GM19328 (cell line): ENCODE data around the gene CEP57L1.
A peak's percentile ranks its signal among the peaks of the same experiment; 100 is the strongest.

Source experiments
- ATAC-seq: cut with Tn5 transposase; IDR thresholded peaks from one replicate; pipeline ENCODE4 v1.9.1; 2021; ENCODE audit warnings: mild to moderate bottlenecking, moderate library complexity; ENCODE audit not compliant: unreplicated experiment

CEP57L1 gene

DNA sequence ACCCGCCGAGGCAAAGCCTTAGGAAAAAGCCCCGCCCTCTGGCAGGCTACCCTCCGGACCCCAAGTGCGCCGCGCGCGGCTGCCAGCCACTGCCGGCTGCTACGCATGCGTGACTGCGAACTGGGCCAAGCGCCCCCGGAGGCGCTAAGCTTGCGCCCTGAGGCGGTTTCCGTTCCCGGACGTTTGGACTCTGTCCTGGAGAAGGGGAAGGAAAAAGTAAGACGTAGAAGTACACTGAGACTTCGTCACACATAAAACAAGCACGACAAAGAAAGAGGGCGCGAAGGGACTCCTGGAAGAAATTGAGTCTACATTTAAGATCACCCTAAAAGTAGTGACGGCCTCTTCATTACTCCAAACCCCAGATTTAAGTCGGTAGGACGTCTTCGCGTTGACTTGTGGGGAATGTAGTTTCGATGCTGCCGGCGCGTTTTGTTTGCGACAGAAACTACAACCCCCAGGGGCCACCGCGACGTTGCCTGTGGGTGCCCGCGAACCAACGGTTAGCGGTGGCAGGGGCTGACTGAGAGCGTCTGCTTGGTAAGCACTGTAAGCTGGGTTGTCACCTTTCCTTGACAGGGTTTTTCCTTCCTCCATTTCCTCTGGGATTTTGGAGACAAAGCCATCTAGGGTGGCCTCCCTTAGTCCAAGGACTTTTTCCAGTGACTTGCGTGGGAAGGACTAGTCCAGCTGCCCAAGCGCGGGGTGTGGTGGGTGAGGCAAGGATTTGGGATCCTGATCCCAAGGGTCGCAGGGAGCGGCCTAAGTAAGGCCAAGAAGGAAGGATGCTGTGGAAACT, at the start of gene CEP57L1:
Gene CEP57L1, plus strand, starts transcription at position 472 of the 799 bp plus-strand sequence. CDS start 49,715 bp downstream, outside the sequence.
- peak; percentile 60 for ATAC-seq

GRCh38 chr6:109048176-109048575, 47.1 kb upstream of the CEP57L1 start:
- no peak for ATAC-seq

GRCh38 chr6:109048670-109049415, 46.5 kb upstream of the CEP57L1 start:
- no peak for ATAC-seq

DNA sequence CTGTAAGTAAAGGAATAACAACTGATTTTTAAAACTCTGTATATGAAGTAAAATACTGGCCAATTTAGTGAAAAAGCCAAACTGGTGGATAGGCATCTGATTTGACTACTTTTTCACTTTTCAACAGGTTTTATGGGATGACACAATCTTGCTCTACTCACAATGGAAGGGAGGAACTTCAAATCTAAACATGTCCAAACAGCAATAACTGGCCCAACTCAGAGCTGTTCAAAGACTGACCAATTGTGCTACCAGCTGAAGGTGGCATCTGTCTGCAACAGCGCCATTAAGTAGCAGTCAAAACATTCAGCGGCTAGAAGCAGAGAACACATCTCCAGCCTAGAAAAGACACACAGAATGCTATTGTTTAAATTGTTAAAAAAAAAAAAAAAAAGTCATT, 45.3 kb upstream of the CEP57L1 start:
- no peak for ATAC-seq

DNA sequence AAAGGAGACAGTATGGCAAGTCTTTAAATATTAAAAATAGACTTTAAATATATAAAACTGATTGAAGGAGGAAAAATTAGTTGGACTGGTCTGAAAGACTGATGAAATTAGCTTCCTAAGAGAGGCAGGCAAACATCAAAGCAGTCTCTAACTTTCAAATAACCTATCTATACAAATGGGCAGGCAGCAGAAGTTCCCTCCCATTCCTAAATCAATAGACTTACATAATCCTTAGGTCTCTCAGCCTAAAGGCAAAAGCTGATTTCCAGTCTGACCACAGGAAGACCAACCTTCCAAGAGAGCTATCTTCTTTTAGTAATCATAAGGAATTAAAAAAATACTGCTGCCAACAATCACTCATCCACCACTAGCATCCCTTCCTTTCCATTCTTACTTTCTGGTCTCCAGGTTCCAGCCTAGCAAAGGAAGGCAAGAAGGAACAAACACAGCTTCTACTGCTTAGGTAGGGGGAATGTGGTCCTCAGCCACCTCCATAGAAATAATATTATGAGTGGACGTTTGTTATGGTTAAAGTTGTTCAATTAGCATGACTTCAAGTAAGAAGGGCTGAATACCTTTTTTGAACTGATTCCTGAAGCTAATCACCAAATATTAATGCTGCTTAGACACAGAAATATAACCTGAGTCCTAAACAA, 44.7 kb upstream of the CEP57L1 start:
- ATAC-seq = no peak

DNA sequence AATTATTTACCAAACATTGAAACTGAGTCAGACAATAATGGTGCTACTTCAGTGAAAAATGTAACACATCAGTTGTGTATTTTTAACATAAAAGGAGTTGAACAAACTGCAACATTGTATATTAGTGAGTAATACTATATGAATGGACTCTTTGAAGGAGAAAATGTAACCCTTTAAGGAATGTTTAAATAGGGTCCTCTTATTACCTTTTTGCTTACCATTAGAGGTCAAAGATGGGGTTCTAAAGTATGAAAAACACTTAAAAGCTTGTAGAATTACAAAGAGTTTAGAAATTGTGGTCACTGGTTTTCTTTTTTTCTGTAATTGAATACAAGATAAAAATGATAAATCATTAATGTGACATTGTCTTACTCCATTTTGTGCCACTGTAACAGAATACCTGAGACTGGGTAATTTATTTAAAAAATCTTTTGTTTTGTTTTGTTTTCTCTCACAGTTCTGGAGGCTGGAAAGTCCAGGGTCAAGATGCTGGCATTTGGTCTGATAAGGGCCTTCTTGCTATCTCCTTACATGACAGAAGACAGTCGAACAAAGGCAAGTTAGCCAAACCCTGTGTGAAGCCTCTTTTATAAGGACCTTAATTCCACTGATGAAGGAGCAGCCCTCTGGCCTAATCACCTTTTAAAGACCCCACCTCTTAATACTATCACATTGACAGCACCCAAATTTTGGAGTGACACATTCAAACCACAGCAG, 43.8 kb upstream of the CEP57L1 start:
- ATAC-seq = no peak

DNA sequence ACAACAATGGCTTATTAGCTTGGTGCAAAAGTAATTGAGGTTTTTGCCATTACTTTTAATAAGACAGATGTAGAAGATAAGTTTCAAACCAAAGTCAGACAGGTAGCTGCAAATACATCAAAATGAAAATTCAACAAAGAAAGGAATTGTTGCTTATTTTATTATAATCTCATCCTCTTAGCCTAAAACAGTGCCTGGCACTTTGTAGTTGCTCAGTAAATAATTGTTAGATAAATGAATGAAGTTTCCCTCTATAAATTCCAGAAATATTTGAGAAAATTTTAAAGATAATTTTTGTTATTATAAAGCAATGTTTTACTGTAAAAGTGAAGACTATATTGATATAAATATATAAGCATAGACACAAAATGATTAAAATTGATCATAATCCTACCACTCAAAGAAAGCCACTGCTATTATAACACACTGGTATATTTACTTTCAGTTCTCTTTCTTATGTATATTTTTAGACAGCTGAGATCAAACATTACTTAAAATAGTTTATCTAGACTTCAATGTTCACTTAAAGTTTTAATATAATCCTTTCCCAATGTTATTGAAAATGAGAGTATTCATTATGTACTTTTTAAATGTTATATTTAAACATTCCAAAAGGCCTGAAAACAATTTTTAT, 43.2 kb upstream of the CEP57L1 start:
- no peak for ATAC-seq

GRCh38 chr6:109052852-109053251, 42.5 kb upstream of the CEP57L1 start:
- no peak for ATAC-seq

DNA sequence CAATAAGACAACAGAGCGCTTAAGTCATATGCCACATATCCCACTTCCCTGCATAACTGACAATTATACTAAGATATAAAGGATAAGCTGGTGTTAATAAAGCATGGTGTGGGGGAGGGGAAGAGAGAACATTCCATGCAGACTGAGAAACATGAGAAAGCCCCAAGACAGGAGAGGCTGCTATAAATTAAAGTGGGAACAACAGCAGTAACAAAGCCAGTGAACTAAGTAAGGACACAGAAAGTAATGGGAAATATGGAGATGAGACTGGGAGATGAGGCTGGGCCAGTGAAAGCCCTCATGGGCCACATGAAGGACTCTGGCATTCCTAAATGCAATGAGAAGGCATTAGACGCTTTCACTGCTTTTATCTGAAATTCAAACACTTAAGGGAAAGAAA, 42.0 kb upstream of the CEP57L1 start:
- no peak for ATAC-seq

- ATAC-seq = no peak
These were observed 39.5 kb upstream of the CEP57L1 start for GRCh38 chr6:109055771-109056235.

DNA sequence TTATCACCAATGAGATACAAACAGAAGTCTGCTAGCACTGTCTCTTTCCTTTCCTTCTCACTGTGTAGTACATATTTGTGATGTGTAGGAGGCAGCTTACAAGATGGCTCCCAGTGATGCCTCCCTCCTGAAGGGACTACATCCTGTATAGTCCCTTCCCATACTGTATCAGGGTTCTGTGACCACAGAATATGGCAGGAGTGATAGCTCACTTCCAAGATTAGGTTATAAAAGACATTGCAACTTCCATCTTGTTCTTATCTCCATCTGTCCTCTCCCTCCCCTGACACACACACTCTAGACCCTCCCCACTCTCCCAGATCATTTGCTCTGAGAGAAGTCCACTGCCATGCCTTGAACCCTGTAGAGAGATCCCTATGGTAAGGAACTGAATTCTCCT, 38.6 kb upstream of the CEP57L1 start:
- ATAC-seq = no peak

DNA sequence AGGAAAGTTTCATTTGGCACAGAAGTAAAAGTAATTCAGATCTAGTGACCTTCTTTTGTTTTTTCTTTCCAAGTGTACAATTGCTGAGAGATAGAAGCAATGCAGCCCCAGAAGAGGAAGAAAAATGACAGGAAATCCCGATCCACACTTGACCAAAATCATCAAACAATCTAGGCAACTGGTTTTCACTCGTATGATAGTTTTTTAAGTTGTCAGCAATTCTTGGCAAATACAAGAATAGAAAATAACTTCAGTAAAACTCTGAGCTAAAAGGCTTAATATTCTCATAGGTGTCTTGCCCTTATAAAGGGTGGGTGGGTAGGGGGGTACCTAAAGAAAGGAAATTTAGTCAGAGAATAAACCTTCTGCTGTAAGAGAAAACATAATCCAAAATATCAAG, 36.7 kb upstream of the CEP57L1 start:
- ATAC-seq = no peak

DNA sequence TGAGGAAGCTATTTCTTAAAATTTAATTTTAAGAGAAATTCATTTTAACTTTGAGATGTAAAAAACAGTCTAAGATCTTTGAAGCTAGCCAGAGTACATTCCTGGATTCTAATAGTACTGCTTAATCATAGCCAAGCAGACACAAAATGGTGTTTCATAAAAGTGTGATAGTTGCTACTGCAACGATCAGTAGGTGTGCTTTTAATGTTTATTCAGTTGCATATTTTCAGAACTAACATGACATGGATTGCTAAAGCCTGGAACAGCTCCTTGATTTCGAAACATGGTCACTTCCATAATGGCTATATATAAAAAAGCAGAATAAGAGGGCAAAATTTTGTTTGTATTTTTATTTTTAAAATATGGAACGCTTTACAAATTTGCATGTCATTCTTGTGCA, 36.2 kb upstream of the CEP57L1 start:
- no peak for ATAC-seq

DNA sequence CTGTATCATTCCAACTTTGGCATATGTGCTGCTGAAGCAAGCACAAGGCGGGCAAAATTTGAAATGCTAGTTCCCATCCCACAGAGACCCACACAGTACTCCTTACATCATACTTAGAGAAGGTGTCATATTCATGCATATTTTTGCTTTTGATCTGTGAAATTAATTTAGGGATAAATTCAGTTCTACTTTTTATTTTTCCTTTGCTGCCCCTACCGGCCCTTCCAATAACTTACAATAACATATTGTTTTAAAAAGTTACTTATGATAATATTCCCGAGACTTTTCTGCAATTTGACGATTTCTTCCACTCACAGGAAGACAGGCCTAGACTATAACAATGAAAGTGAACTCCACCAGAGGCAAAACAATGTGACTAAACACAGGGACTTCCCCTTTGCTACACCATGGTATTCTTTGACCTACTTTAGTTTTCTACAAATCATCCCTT, 35.7 kb upstream of the CEP57L1 start:
- ATAC-seq = no peak

DNA sequence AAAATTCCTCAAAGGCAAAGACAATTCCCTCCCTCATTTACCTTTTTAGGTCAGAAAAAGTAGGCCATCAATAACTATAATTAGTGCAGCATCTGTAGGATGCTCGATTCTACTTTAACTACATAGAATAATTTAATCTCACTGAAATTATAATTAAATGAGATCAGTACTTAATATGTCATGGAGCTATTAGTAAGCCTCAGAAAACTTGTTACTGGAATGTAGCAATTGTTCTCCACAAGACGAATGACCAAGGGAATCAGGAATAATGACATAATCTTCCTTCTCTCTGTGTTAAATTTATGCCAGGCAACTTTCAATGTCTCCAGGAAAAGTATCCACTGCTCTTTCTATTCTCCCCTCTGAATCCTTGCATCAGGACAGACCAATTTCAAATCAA, 34.7 kb upstream of the CEP57L1 start:
- no peak for ATAC-seq

- ATAC-seq = no peak
These were observed 33.1 kb upstream of the CEP57L1 start for GRCh38 chr6:109062216-109062615.

GRCh38 chr6:109062767-109063352, 32.4 kb upstream of the CEP57L1 start:
- no peak for ATAC-seq

DNA sequence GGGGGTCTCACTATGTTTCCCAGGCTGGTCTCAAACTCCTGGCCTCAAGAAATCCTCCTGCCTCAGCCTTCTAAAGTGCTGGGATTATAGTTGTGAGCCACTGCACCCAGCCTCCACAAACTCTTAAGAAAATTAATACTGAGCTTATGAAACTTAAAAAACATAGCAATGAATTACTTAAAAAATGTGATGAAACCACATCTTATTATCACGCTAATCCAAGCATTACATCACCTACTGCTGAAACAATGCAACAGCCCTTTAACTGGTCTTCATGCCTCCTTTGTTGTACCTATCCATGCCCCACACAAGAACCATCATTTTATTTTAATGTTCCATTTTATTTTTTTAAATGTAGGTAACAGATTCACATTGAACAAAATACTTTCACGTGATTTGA, 25.6 kb upstream of the CEP57L1 start:
- ATAC-seq = no peak

DNA sequence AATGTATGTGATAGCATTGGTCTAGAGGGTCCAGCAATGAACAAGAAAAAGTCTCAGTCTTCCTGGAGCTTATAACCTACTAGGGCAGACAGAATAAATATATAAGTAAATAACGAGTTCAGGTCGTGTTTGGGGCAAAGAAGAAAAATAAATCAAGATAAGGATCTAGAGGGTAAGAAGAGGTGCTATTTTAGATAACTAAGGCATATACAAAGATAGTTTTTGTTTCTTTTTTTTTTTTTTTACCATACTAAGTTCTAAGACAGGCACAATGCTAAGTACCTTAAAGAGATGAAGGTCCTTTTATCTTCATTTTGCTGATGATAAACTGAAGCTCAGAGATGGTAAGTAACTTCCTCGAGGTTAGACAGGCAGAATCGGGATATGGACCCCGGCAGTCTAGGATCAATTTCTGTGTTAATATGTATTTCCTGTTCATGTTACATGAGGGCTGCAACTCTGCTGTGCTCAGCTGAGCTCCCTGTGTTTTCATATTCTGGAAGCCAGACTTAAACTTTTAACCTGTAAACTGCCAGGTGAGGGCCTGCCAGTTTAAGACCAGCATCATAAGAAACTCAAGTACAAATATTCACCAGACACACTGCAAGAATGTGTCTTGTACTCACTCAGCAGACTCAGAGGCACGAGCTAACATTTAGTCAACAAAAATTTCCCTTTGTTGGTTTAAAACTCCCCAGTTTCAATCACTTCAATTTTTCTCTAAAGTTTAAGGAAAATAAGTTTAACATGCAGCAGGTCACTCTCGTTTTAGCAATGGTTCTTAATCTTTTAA, 24.0 kb upstream of the CEP57L1 start:
- no peak for ATAC-seq
